Body of pancreas (tissue), 4 donors: ENCODE results near the gene USP32.

Experiments used
- POLR2A ChIP-seq, 3 donors: fragments of 450-650 bp; IDR thresholded peaks; one replicate each; pipeline ENCODE4 v1.6.1; 2016; ENCODE audit warnings: antibody characterized with exemption in 3 of 3, mild to moderate bottlenecking in 2 of 3
- TF ChIP-seq, protein P1 (sequence below), 7 experiments: fragments of 450-650 bp in 4 of 7; fragments of 200-600 bp in 3 of 7; sonication (generic) in 3 of 7; IDR thresholded peaks; one replicate each; pipeline ENCODE4 v1.5.1; 2016 to 2019; ENCODE audit warnings: antibody characterized with exemption in 7 of 7

DNA sequence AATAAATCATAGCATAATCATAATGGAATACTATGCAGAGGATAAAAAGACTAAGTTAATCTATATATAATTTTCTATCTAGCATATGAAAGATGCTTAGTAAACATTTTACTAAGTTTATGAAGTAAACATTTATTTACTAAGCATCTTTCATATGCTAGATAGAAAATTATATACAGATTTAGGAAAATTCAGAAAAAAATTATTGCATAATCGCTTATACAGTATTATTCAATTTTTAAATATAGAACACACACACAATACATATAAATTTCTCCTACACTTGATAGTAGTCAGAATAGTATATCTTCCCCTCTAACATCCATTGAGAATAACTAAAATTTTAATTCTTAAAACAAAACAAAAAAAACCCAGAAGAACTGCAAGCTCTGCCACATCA, 131.4 kb downstream of the USP32 start:
- TF ChIP-seq, protein P1, sequence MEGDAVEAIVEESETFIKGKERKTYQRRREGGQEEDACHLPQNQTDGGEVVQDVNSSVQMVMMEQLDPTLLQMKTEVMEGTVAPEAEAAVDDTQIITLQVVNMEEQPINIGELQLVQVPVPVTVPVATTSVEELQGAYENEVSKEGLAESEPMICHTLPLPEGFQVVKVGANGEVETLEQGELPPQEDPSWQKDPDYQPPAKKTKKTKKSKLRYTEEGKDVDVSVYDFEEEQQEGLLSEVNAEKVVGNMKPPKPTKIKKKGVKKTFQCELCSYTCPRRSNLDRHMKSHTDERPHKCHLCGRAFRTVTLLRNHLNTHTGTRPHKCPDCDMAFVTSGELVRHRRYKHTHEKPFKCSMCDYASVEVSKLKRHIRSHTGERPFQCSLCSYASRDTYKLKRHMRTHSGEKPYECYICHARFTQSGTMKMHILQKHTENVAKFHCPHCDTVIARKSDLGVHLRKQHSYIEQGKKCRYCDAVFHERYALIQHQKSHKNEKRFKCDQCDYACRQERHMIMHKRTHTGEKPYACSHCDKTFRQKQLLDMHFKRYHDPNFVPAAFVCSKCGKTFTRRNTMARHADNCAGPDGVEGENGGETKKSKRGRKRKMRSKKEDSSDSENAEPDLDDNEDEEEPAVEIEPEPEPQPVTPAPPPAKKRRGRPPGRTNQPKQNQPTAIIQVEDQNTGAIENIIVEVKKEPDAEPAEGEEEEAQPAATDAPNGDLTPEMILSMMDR (IDR thresholded peaks at IDR 0.05): no peak
- no peak for TF ChIP-seq POLR2A (IDR thresholded peaks at IDR 0.05)
